WTC11 (cell line): ENCODE results near the gene PRSS8. TPM values are rescaled to one million over a fixed set of nuclear protein-coding genes. Genes with fewer than 3 reads are reported as not detected.

Experiments
- ATAC-seq: fragments of 200-7000 bp; cut with Tn5 transposase; 2 replicates; pipeline ENCODE4 v1.10.0; 2021; ENCODE audit warnings: mild to moderate bottlenecking, moderate library complexity
- CTCF ChIA-PET: fragments of 300-600 bp; sonication (Branson Sonifier 250); formaldehyde crosslinking; loops from one replicate; lab custom pipeline; 2021; ENCODE audit warnings: antibody characterized with exemption; lab: Charles Lee
- POLR2A ChIA-PET: fragments of 350-600 bp; sonication (Branson Sonifier 250); formaldehyde crosslinking; loops from one replicate; lab custom pipeline; 2021; ENCODE audit warnings: antibody characterized with exemption; lab: Charles Lee
- DNase-seq: peaks from one replicate; pipeline ENCODE4 v3.0.0; 2021; ENCODE audit warnings: low spot score
- H3K27ac Mint-ChIP-seq: 2 replicates; pipeline ENCODE4 v1.8.0; 2021; ENCODE audit warnings: mixed read lengths
- H3K27me3 Mint-ChIP-seq: 2 replicates; pipeline ENCODE4 v1.8.0; 2021; ENCODE audit warnings: low read depth, mild to moderate bottlenecking, moderate library complexity, mixed read lengths
- H3K36me3 Mint-ChIP-seq: 2 replicates; pipeline ENCODE4 v1.8.0; 2021; ENCODE audit warnings: mixed read lengths
- H3K4me1 Mint-ChIP-seq: 2 replicates; pipeline ENCODE4 v1.8.0; 2022; ENCODE audit warnings: mixed read lengths
- H3K4me3 Mint-ChIP-seq: 2 replicates; pipeline ENCODE4 v1.8.0; 2021; ENCODE audit warnings: mild to moderate bottlenecking, moderate library complexity, mixed read lengths
- H3K9me3 Mint-ChIP-seq: 2 replicates; pipeline ENCODE4 v1.8.0; 2021; ENCODE audit warnings: mixed read lengths
- ATF2 ChIP-seq: sonication (generic); formaldehyde crosslinking; IDR thresholded peaks from 2 replicates; pipeline ENCODE4 v1.8.1; 2022; ENCODE audit warnings: low read depth, missing genetic modification reagents, borderline replicate concordance
- CDX4 ChIP-seq: fragments of 250-450 bp; sonication (Bioruptor Pico); IDR thresholded peaks from 2 replicates; pipeline ENCODE4 v1.9.0; 2021; ENCODE audit warnings: moderate library complexity, mild to moderate bottlenecking, inconsistent platforms, borderline replicate concordance
- CREM ChIP-seq: sonication (generic); formaldehyde crosslinking; IDR thresholded peaks from 2 replicates; pipeline ENCODE4 v1.8.1; 2022; ENCODE audit warnings: mild to moderate bottlenecking, missing genetic modification reagents, moderate library complexity
- E2F1 ChIP-seq: sonication (generic); formaldehyde crosslinking; IDR thresholded peaks from 2 replicates; pipeline ENCODE4 v1.8.0; 2022; ENCODE audit warnings: mild to moderate bottlenecking, missing genetic modification reagents
- FOXK1 ChIP-seq: sonication (generic); formaldehyde crosslinking; IDR thresholded peaks from 2 replicates; pipeline ENCODE4 v1.8.0; 2022; ENCODE audit warnings: mild to moderate bottlenecking, moderate library complexity, missing genetic modification reagents
- GABPB1 ChIP-seq: sonication (generic); formaldehyde crosslinking; IDR thresholded peaks from 2 replicates; pipeline ENCODE4 v1.8.1; 2023; ENCODE audit warnings: mild to moderate bottlenecking, missing genetic modification reagents
- JUN ChIP-seq: sonication (generic); formaldehyde crosslinking; IDR thresholded peaks from 2 replicates; pipeline ENCODE4 v1.8.0; 2023; ENCODE audit warnings: mild to moderate bottlenecking, missing genetic modification reagents
- MAX ChIP-seq: sonication (generic); formaldehyde crosslinking; IDR thresholded peaks from 2 replicates; pipeline ENCODE4 v1.8.0; 2022; ENCODE audit warnings: mild to moderate bottlenecking, missing genetic modification reagents
- NFE2L1 ChIP-seq: sonication (generic); formaldehyde crosslinking; IDR thresholded peaks from 2 replicates; pipeline ENCODE4 v1.8.1; 2023; ENCODE audit warnings: missing genetic modification reagents
- NFYB ChIP-seq: sonication (generic); formaldehyde crosslinking; conservative IDR thresholded peaks from 2 replicates; pipeline ENCODE4 v1.8.0; 2022; ENCODE audit warnings: low read depth, missing genetic modification reagents
- NR2C2 ChIP-seq: sonication (generic); formaldehyde crosslinking; IDR thresholded peaks from 2 replicates; pipeline ENCODE4 v1.8.0; 2022; ENCODE audit warnings: mild to moderate bottlenecking, missing genetic modification reagents
- NR3C1 ChIP-seq: sonication (generic); formaldehyde crosslinking; conservative IDR thresholded peaks from 2 replicates; pipeline ENCODE4 v1.8.1; 2023; ENCODE audit warnings: low read depth, mild to moderate bottlenecking, missing genetic modification reagents
- PREB ChIP-seq: sonication (generic); formaldehyde crosslinking; IDR thresholded peaks from 2 replicates; pipeline ENCODE4 v1.8.1; 2022; ENCODE audit warnings: mild to moderate bottlenecking, missing genetic modification reagents, moderate library complexity, borderline replicate concordance
- PRRX2 ChIP-seq: fragments of 250-450 bp; sonication (Bioruptor Pico); IDR thresholded peaks from 2 replicates; pipeline ENCODE4 v1.8.0; 2021; ENCODE audit warnings: mild to moderate bottlenecking
- RELA ChIP-seq: sonication (generic); formaldehyde crosslinking; IDR thresholded peaks from 2 replicates; pipeline ENCODE4 v1.8.1; 2022; ENCODE audit warnings: missing genetic modification reagents, mild to moderate bottlenecking, borderline replicate concordance
- RORB ChIP-seq: fragments of 250-450 bp; sonication (Bioruptor Pico); IDR thresholded peaks from 2 replicates; pipeline ENCODE4 v1.9.0; 2021; ENCODE audit warnings: mild to moderate bottlenecking
- STAT6 ChIP-seq: sonication (generic); formaldehyde crosslinking; conservative IDR thresholded peaks from 2 replicates; pipeline ENCODE4 v1.8.1; 2023; ENCODE audit warnings: mild to moderate bottlenecking, low read depth, missing genetic modification reagents, moderate library complexity
- TCF7 ChIP-seq: sonication (generic); formaldehyde crosslinking; IDR thresholded peaks from 2 replicates; pipeline ENCODE4 v1.8.0; 2022; ENCODE audit warnings: mild to moderate bottlenecking, low read depth, missing genetic modification reagents, moderate library complexity
- TP53 ChIP-seq: sonication (generic); formaldehyde crosslinking; IDR thresholded peaks from 2 replicates; pipeline ENCODE4 v1.8.1; 2023; ENCODE audit warnings: mild to moderate bottlenecking, missing genetic modification reagents
- ZMAT4 ChIP-seq: fragments of 250-450 bp; sonication (Bioruptor Pico); IDR thresholded peaks from 2 replicates; pipeline ENCODE4 v1.9.0; 2021; ENCODE audit warnings: mild to moderate bottlenecking
- ZNF138 ChIP-seq: sonication (generic); formaldehyde crosslinking; conservative IDR thresholded peaks from 2 replicates; pipeline ENCODE4 v1.8.1; 2022; ENCODE audit warnings: mild to moderate bottlenecking, moderate library complexity, missing genetic modification reagents
- total RNA-seq: library from RNA; stranded (reverse); gene quantifications from 3 replicates; pipeline ENCODE4 v1.2.3, GENCODE V29; 2021
- TF ChIP-seq, protein P1 (sequence below): sonication (generic); formaldehyde crosslinking; IDR thresholded peaks from 2 replicates; pipeline ENCODE4 v1.8.0; 2022; ENCODE audit warnings: mild to moderate bottlenecking, missing genetic modification reagents

PRSS8 gene
- total RNA-seq, 1 experiment from 2014 or later = 78.8 TPM

DNA sequence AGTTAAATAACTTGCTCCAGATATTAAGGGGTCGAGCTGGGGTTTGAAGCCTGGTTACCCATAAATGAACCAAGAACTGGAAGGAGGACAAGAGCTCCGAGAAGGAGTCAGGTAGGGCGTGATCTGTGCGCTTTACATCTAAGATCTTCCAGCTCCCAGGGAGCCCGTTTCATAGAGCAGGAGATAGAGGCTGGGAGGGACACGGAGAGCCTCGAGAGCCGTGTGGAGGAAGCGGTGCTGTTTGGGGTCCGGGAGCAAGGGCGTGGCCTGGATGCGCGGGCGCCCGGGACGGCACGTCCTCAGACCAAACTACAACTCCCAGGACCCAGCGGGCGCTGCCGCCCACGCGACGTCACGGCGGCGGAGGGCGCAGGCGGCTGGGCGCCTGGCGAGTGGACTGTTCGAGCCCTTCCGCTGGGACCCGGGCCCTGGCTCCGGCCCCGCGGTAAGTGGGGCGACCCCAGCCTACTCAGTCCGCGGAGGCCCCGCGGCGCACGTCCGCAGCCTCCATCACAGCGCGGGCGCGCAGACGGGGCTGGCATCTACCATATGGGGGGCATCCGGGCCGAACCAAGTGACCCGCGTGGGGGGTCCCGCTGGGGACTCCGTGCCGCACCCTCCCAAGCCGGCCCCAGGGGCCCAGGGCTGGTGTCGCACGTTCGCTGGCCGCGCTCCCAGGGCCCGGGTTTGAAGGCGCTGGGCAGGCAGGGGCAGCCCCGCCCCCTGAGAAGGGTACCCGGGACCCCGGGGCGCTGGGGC, 27.3 kb downstream of the PRSS8 start, which contains the start of gene BCKDK (continued):
- TF ChIP-seq, protein P1, sequence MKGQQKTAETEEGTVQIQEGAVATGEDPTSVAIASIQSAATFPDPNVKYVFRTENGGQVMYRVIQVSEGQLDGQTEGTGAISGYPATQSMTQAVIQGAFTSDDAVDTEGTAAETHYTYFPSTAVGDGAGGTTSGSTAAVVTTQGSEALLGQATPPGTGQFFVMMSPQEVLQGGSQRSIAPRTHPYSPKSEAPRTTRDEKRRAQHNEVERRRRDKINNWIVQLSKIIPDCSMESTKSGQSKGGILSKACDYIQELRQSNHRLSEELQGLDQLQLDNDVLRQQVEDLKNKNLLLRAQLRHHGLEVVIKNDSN (CRISPR knock-in tag) = peak; percentile 49; the same call in 1 of the 2 replicates
- TF ChIP-seq CREM (peak; percentile 76; the same call in 1 of the 2 replicates), CDX4 (no peak), NR2C2 (CRISPR knock-in tag) (no peak), TP53 (CRISPR knock-in tag) (no peak), STAT6 (CRISPR knock-in tag) (no peak), ZNF138 (no peak), NFE2L1 (CRISPR knock-in tag) (0 out of 2 replicates have a peak, but pooled peaks have one; percentile 57), GABPB1 (CRISPR knock-in tag) (peak; percentile 58), FOXK1 (CRISPR knock-in tag) (peak; percentile 67; the same call in 1 of the 2 replicates), NFYB (CRISPR knock-in tag) (no peak; the same call in 1 of the 2 replicates), TCF7 (no peak), RELA (CRISPR knock-in tag) (peak; percentile 81; the same call in 1 of the 2 replicates), MAX (CRISPR knock-in tag) (peak; percentile 44; the same call in 1 of the 2 replicates), ZMAT4 (no peak)

DNA sequence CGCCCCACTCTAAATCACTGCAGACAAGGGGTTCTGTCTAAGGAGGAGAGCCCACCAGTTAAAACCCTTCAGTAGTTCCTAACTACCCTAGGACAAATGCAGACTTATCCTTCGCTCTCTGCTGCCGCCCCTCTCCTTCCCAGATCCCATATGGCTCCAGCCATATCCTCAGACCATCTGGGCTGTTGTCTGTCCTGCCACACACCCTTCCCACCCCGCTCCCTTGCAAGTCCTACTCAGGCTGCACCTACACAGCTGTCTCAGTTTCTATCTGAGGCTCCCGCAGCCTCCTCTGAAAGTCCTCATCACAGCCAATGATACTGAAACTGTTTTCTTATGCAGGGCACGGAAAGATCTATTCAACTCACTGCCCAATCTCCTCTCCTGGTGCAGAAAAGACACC, 28.1 kb downstream of the PRSS8 start:
- Mint-ChIP-seq H3K27me3 (peaks cover 4% of the 10 kb centered on the region), H3K9me3 (no peaks in the 10 kb centered on the region), H3K4me3 (peak overlapping the region; percentile 74), H3K4me1 (peaks cover 9% of the 10 kb centered on the region; the same call in 1 of the 2 replicates), H3K27ac (no peak overlapping the region), H3K36me3 (peaks cover 27% of the 10 kb centered on the region)
- ATAC-seq (no peak), DNase-seq (no peak)
- CTCF ChIA-PET = interaction anchor here (0.7 to 3.0 kb wide), 3 partner anchors 13 to 123 kb away, joined by 3 to 9 read pairs (median 5); partner anchors contain the start of gene HSD3B7
- POLR2A ChIA-PET = no interaction called here
- no peak for TF ChIP-seq NR3C1 (CRISPR knock-in tag)

GRCh38 chr16:31106509-31107464, 28.7 kb downstream of the PRSS8 start:
- POLR2A ChIA-PET = interaction anchor here (0.5 kb wide), 1 partner anchor 10 kb away, joined by 4 read pairs; no protein-coding TSS in a partner anchor
- Mint-ChIP-seq H3K36me3 (peaks cover 23% of the 10 kb centered on the region), H3K27me3 (peaks cover 4% of the 10 kb centered on the region)
- TF ChIP-seq E2F1 (CRISPR knock-in tag) = no peak
- TF ChIP-seq PREB = no peak
- TF ChIP-seq JUN = no peak
- TF ChIP-seq PRRX2 (CRISPR knock-in tag) = no peak
- no peak for TF ChIP-seq RORB (CRISPR knock-in tag)
- TF ChIP-seq ZNF138 = no peak
- TF ChIP-seq ATF2 (CRISPR knock-in tag) = no peak

More at GRCh38 chr16:31106509-31107464, 28.7 kb downstream of the PRSS8 start:
- peak overlapping the region; percentile 74 for H3K4me3 Mint-ChIP-seq
- DNase-seq = no peak
- ATAC-seq = no peak
- H3K27ac Mint-ChIP-seq = no peak overlapping the region
- CTCF ChIA-PET = interaction anchor here (0.7 to 3.0 kb wide), 2 partner anchors 13 to 35 kb away, joined by 3 to 9 read pairs; no protein-coding TSS in a partner anchor
- peaks cover 9% of the 10 kb centered on the region; the same call in 1 of the 2 replicates for H3K4me1 Mint-ChIP-seq
- H3K9me3 Mint-ChIP-seq = no peaks in the 10 kb centered on the region
